ENCODE measurements around the gene MEIS3.

Gene MEIS3

DNA sequence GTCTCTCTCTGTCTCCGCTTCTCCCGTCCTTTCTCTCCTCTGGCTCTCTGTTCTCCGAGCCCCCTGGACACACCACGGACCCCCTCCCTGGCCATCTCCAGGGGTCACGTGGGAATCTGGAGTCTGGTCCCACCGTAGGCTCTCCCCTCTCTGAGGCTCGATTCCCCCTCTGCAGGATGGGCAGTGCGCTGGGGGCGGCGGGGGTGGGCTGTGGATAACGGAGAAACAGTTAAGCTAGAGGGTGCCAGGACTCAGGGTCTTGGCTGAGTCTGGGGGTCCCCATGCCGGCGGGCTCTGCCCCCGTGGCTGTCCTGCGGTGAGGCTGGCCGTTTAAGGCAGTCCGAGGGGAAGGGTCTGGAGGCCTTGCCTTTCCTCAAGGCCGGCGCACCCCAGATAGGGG lies 462 bp upstream of the MEIS3 start:
- TF ChIP-seq CTCF (IDR thresholded peaks at IDR 0.05; ENCODE audit: low read depth, low read length): no peak
- no peak overlapping the region for H3K4me3 ChIP-seq (ENCODE audit: low read depth, low read length)

DNA sequence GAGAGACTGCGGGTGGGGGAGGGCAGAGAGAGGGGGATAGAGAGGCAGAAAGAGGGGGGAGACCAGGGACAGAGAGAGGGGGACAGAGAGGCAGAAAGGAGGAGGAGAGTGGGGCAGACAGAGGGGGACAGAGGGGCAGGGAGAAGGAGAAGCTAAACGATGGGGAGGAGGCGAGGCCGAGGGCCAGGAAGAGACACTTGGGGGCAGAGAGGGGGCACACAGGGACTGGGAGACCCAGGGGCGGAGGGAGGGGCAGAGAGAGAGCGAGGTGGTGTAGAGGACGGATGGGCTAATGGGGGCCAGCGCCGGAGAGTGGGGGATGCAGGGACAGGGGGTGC lies 666 bp downstream of the MEIS3 start:
- peak overlapping the region; percentile 75 for H3K4me3 ChIP-seq (ENCODE audit: low read depth, low read length)
- no peak for TF ChIP-seq CTCF (IDR thresholded peaks at IDR 0.05; ENCODE audit: low read depth, low read length)

DNA sequence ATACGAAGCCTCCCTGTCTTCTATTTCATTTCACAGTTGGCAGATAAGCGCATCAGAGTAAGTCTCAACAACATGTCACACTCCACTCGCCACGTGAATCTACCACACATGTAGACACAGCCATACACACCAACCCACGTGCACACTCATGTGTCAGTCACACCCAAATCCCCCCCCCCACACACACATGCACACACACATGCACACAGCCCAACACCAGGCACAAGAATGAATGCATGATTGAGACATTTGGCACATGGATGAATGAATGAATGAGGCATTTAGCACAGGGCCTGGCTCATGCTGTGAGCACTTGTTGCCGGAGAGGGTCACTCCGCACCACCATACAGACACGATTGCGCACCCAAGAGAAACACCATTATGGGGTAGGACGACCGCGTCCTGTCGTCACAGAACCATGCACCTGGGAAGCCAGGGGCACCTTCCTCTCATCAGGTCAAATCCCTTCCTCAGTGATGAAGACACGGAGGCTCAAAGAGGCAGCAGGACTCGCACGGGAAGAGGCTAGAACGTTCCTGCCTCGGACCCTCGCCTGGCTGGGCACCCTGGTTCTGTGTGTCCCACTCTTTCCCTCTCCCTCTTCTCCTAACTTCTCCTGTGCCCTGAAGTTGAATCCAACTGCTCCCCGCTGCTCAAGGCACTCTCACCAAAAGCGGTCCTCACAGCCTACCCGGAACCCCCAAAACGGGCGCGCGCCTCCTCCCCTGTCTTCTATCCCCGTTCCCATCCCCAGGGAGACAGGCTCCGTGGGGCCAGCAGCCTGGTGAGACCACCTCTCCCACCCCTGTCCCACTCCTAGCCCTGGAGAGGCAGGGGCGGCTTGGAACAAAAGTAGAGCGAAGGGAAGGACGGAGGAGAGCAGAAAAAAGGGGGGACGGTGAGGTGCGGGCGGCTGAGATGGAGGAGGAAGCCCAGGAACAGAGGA lies 1.3 kb downstream of the MEIS3 start:
- H3K4me3 ChIP-seq (ENCODE audit: low read depth, low read length): peak overlapping the region; percentile 75
- TF ChIP-seq CTCF (IDR thresholded peaks at IDR 0.05; ENCODE audit: low read depth, low read length): no peak

GRCh38 chr19:47417107-47417745 lies 2.1 kb downstream of the MEIS3 start:
- TF ChIP-seq CTCF (IDR thresholded peaks at IDR 0.05; ENCODE audit: low read depth, low read length): no peak
- H3K4me3 ChIP-seq (ENCODE audit: low read depth, low read length): peak overlapping the region; percentile 75

DNA sequence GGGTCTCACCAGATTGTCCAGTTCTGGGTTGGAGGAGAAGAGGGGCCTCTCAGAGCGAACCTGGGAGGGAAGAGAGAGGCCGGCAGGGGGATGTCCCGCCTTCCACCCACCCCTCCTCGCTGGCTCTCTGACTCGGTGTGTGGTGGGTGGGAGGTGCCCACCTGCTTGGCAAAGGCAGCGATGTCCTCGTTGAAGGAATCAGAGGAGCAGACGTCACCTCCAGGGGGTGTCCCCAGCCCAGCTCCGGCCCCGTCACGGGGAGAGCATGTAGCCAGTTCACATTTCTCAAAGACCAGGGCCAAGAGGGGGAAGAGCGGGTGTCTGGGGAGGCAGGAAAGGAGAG lies 2.7 kb downstream of the MEIS3 start:
- H3K4me3 ChIP-seq (ENCODE audit: low read depth, low read length): no peak overlapping the region
- no peak for TF ChIP-seq CTCF (IDR thresholded peaks at IDR 0.05; ENCODE audit: low read depth, low read length)

- no peak for TF ChIP-seq CTCF (IDR thresholded peaks at IDR 0.05; ENCODE audit: low read depth, low read length)
- H3K4me3 ChIP-seq (ENCODE audit: low read depth, low read length): no peak overlapping the region
Observed at GRCh38 chr19:47415953-47416642, 3.2 kb downstream of the MEIS3 start.

- H3K4me3 ChIP-seq (ENCODE audit: low read depth, low read length): no peak overlapping the region
- TF ChIP-seq CTCF (IDR thresholded peaks at IDR 0.05; ENCODE audit: low read depth, low read length): no peak
Observed at GRCh38 chr19:47414469-47414868, 4.9 kb downstream of the MEIS3 start.

All from WI38 (cell line).